WTC11 (cell line): ENCODE measurements around the gene MMP24. TPM values are rescaled to one million over a fixed set of nuclear protein-coding genes. Genes with fewer than 3 reads are reported as not detected.
"Not testable (repeated sequence)": the region's sequence is repeated elsewhere in the genome, so short reads cannot be mapped to it uniquely, and the experiment has no call there.

ENCODE experiments used
- ATAC-seq: fragments of 200-7000 bp; cut with Tn5 transposase; 2 replicates; pipeline ENCODE4 v1.10.0; 2021; ENCODE audit warnings: mild to moderate bottlenecking, moderate library complexity
- CTCF ChIA-PET: fragments of 300-600 bp; sonication (Branson Sonifier 250); formaldehyde crosslinking; loops from one replicate; lab custom pipeline; 2021; ENCODE audit warnings: antibody characterized with exemption; lab: Charles Lee
- POLR2A ChIA-PET: fragments of 350-600 bp; sonication (Branson Sonifier 250); formaldehyde crosslinking; loops from one replicate; lab custom pipeline; 2021; ENCODE audit warnings: antibody characterized with exemption; lab: Charles Lee
- DNase-seq: peaks from one replicate; pipeline ENCODE4 v3.0.0; 2021; ENCODE audit warnings: low spot score
- H3K27ac Mint-ChIP-seq: 2 replicates; pipeline ENCODE4 v1.8.0; 2021; ENCODE audit warnings: mixed read lengths
- H3K27me3 Mint-ChIP-seq: 2 replicates; pipeline ENCODE4 v1.8.0; 2021; ENCODE audit warnings: low read depth, mild to moderate bottlenecking, moderate library complexity, mixed read lengths
- H3K36me3 Mint-ChIP-seq: 2 replicates; pipeline ENCODE4 v1.8.0; 2021; ENCODE audit warnings: mixed read lengths
- H3K4me1 Mint-ChIP-seq: 2 replicates; pipeline ENCODE4 v1.8.0; 2022; ENCODE audit warnings: mixed read lengths
- H3K4me3 Mint-ChIP-seq: 2 replicates; pipeline ENCODE4 v1.8.0; 2021; ENCODE audit warnings: mild to moderate bottlenecking, moderate library complexity, mixed read lengths
- H3K9me3 Mint-ChIP-seq: 2 replicates; pipeline ENCODE4 v1.8.0; 2021; ENCODE audit warnings: mixed read lengths
- AFF4 ChIP-seq: sonication (generic); formaldehyde crosslinking; IDR thresholded peaks from 2 replicates; pipeline ENCODE4 v1.8.1; 2023; ENCODE audit warnings: mild to moderate bottlenecking, missing genetic modification reagents, borderline replicate concordance
- ATF6 ChIP-seq: sonication (generic); formaldehyde crosslinking; IDR thresholded peaks from 2 replicates; pipeline ENCODE4 v1.8.1; 2023; ENCODE audit warnings: mild to moderate bottlenecking, missing genetic modification reagents
- EMX1 ChIP-seq: fragments of 250-450 bp; sonication (Bioruptor Pico); IDR thresholded peaks from 2 replicates; pipeline ENCODE4 v1.8.0; 2021; ENCODE audit warnings: mild to moderate bottlenecking
- TCF7 ChIP-seq: sonication (generic); formaldehyde crosslinking; IDR thresholded peaks from 2 replicates; pipeline ENCODE4 v1.8.0; 2022; ENCODE audit warnings: mild to moderate bottlenecking, low read depth, missing genetic modification reagents, moderate library complexity
- TEAD1 ChIP-seq: sonication (generic); formaldehyde crosslinking; IDR thresholded peaks from 2 replicates; pipeline ENCODE4 v1.8.0; 2022; ENCODE audit warnings: mild to moderate bottlenecking, missing genetic modification reagents
- USF1 ChIP-seq: sonication (generic); formaldehyde crosslinking; IDR thresholded peaks from 2 replicates; pipeline ENCODE4 v1.8.0; 2022; ENCODE audit warnings: mild to moderate bottlenecking, missing genetic modification reagents
- ZMAT4 ChIP-seq: fragments of 250-450 bp; sonication (Bioruptor Pico); IDR thresholded peaks from 2 replicates; pipeline ENCODE4 v1.9.0; 2021; ENCODE audit warnings: mild to moderate bottlenecking
- ZNF281 ChIP-seq: sonication (generic); formaldehyde crosslinking; IDR thresholded peaks from 2 replicates; pipeline ENCODE4 v1.8.0; 2023; ENCODE audit warnings: mild to moderate bottlenecking, missing genetic modification reagents
- ZNF423 ChIP-seq: fragments of 250-450 bp; sonication (Bioruptor Pico); IDR thresholded peaks from 2 replicates; pipeline ENCODE4 v2.1.2; 2022; ENCODE audit warnings: mild to moderate bottlenecking, moderate library complexity
- ZNF512 ChIP-seq: sonication (generic); formaldehyde crosslinking; IDR thresholded peaks from 2 replicates; pipeline ENCODE4 v1.8.1; 2022; ENCODE audit warnings: missing genetic modification reagents, borderline replicate concordance
- total RNA-seq: library from RNA; stranded (reverse); gene quantifications from 3 replicates; pipeline ENCODE4 v1.2.3, GENCODE V29; 2021
- TF ChIP-seq, protein P1 (sequence below): sonication (generic); formaldehyde crosslinking; IDR thresholded peaks from 2 replicates; pipeline ENCODE4 v1.8.1; 2023; ENCODE audit warnings: mild to moderate bottlenecking, missing genetic modification reagents, moderate library complexity
- TF ChIP-seq, protein P2 (sequence below): sonication (generic); formaldehyde crosslinking; IDR thresholded peaks from 2 replicates; pipeline ENCODE4 v1.8.1; 2023; ENCODE audit warnings: mild to moderate bottlenecking, missing genetic modification reagents

The MMP24 gene
- total RNA-seq, 1 experiment from 2014 or later = 16.8 TPM

GRCh38 chr20:35314816-35315631 lies 88.5 kb downstream of the MMP24 start (continued):
- TF ChIP-seq TEAD1 (CRISPR knock-in tag) (no peak), ZMAT4 (CRISPR knock-in tag) (no peak), TCF7 (CRISPR knock-in tag) (no peak), EMX1 (CRISPR knock-in tag) (no peak), USF1 (CRISPR knock-in tag) (no peak)

DNA sequence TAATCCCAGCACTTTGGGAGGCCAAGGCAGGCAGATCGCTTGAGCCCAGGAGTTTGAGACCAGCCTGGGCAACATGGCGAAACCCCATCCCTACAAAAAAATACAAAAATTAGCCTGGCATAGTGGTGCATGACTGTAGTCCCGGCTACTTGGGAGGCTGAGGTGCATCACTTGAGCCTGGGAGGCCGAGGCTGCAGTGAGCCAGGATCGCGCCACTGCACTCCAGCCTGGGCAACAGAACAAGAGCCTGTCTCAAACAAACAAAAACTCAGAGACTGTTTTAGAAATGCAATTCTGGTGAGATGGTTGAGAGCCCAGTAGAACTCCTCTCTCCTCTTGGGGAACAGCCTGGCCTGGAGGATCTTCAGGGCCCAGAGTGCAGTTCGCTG lies 89.1 kb downstream of the MMP24 start:
- POLR2A ChIA-PET = interaction anchor here (1.2 kb wide), 1 partner anchor 139 kb away, joined by 3 read pairs; no protein-coding TSS in a partner anchor
- CTCF ChIA-PET = interaction anchor here (1.0 kb wide), 1 partner anchor 14 kb away, joined by 4 read pairs; no protein-coding TSS in a partner anchor
- not testable (repeated sequence) for ATAC-seq

DNA sequence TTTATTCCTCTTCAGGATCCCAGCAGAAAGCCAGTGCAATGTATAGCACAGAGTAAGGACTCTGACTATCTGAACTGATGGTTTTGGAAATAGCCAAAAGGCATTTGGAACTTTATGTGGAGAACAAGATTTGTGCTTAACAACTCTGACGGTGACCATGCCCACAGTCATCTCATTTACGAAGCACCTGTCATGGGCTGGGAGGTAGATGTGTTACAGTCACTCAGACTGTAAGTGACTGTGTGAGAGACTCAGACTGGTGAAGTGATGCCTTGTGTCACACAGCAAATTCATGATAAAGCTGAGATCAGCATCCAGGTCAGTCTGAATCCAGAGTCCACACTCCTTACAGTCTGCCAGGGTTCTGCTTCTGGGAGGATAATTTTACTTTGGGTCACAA lies 89.6 kb downstream of the MMP24 start:
- H3K9me3 Mint-ChIP-seq = no peaks in the 10 kb centered on the region
- no peak for DNase-seq
- CTCF ChIA-PET = interaction anchor here (2.4 kb wide), 1 partner anchor 13 kb away, joined by 8 read pairs; no protein-coding TSS in a partner anchor
- TF ChIP-seq ZNF423 (CRISPR knock-in tag) = no peak
- no peak for TF ChIP-seq ZNF281 (CRISPR knock-in tag)
- TF ChIP-seq AFF4 = no peak
- TF ChIP-seq, protein P1, sequence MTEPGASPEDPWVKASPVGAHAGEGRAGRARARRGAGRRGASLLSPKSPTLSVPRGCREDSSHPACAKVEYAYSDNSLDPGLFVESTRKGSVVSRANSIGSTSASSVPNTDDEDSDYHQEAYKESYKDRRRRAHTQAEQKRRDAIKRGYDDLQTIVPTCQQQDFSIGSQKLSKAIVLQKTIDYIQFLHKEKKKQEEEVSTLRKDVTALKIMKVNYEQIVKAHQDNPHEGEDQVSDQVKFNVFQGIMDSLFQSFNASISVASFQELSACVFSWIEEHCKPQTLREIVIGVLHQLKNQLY (CRISPR knock-in tag) = no peak
- no peak for TF ChIP-seq ATF6 (CRISPR knock-in tag)
- no peak for TF ChIP-seq ZNF512 (CRISPR knock-in tag)
- TF ChIP-seq, protein P2, sequence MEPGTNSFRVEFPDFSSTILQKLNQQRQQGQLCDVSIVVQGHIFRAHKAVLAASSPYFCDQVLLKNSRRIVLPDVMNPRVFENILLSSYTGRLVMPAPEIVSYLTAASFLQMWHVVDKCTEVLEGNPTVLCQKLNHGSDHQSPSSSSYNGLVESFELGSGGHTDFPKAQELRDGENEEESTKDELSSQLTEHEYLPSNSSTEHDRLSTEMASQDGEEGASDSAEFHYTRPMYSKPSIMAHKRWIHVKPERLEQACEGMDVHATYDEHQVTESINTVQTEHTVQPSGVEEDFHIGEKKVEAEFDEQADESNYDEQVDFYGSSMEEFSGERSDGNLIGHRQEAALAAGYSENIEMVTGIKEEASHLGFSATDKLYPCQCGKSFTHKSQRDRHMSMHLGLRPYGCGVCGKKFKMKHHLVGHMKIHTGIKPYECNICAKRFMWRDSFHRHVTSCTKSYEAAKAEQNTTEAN (CRISPR knock-in tag) = no peak

More for the DNA sequence above, 89.1 kb downstream of the MMP24 start:
- not testable (repeated sequence) for H3K27me3 Mint-ChIP-seq, H3K9me3 Mint-ChIP-seq, H3K4me3 Mint-ChIP-seq, DNase-seq, H3K36me3 Mint-ChIP-seq
- Mint-ChIP-seq H3K4me1 (peaks cover 33% of the 10 kb centered on the region), H3K27ac (0 out of 2 replicates have a peak overlapping the region, but pooled peaks have one; percentile 47)

More for the DNA sequence above, 89.6 kb downstream of the MMP24 start:
- Mint-ChIP-seq H3K27ac (peak overlapping the region; percentile 47; the same call in 1 of the 2 replicates), H3K4me3 (no peak overlapping the region), H3K27me3 (no peaks in the 10 kb centered on the region), H3K4me1 (peaks cover 34% of the 10 kb centered on the region), H3K36me3 (peaks cover 4% of the 10 kb centered on the region)
- POLR2A ChIA-PET = no interaction called here
- no peak for ATAC-seq
